Keratinocyte (primary cell): ENCODE results near the gene ZNF524.
A peak's percentile ranks its signal among the peaks of the same experiment; 100 is the strongest.

Source experiments
- CTCF ChIP-seq, 3 experiments: IDR thresholded peaks in 1 of 3; conservative IDR thresholded peaks in 1 of 3; optimal IDR thresholded peaks in 1 of 3; 2 replicates in 2 of 3; 3 replicates in 1 of 3; pipeline versions ENCODE3 to v1.5.1; 2011; ENCODE audit warnings: low read length in 3 of 3, mild to moderate bottlenecking in 3 of 3, moderate library complexity in 2 of 3, control low read depth in 1 of 3, inconsistent platforms in 1 of 3; ENCODE audit not compliant: insufficient read depth in 2 of 3; ENCODE audit errors: extremely low read depth in 1 of 3
- EZH2 ChIP-seq: IDR thresholded peaks from one replicate; pipeline ENCODE4 v1.6.1; 2012; ENCODE audit warnings: inconsistent platforms, mild to moderate bottlenecking, low read length, moderate library complexity

DNA sequence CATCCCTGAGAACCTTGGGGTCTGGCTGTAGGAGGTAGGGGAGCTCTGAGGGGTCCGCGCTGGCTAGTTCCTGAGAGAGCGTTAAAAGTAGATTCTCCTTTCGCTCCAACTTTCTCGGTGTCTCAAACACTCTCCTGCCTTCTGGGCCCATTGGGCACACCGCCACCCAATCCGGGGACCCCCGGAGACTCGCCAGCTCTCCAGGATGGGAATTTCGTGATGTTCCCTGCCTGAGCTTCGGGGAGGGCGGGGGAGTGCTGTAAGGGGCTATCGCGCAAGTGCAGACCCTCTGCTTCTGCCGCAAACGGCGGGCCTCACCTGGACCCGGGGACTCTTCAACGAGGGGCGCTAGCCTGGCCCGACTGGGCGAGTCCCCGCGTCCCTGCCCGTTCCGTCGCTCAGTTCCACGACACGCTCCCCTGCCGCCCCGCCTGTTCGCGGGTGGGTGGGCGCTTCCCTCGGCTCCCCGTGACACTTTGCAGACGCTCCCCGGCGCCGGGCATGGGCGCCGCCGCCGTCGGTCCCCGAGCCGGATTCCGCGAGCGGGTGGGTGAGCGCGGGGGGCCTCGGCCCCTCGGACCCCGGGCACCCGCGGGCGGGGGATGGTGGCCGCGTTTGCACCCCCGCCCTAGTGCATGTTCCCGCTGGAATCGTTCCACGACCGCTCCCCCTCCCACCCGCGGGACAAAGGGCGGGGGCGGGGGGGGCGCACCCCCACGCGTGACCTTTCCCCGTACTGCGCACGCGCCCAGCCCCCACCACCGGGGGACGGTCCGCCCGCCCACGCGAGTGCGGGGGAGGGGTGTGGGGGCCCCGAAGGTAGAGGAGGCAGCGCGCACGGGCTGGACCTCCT is 47.9 kb downstream of the ZNF524 start, which contains the start of gene CCDC106:
- TF ChIP-seq CTCF (optimal IDR thresholded peaks at IDR 0.05 in 1 of 3, IDR thresholded peaks at IDR 0.05 in 1 of 3, conservative IDR thresholded peaks at IDR 0.05 in 1 of 3; ENCODE audit: extremely low read depth in 1 of 3, insufficient read depth in 2 of 3, low read length in 3 of 3) (no peak), EZH2 (peak; percentile 23)
